RWPE1 (cell line): ENCODE measurements around the gene CLECL1.
"Not testable (repeated sequence)": the region's sequence is repeated elsewhere in the genome, so short reads cannot be mapped to it uniquely, and the experiment has no call there.

Source experiments
- CTCF ChIA-PET: fragments of 350-600 bp; sonication (Branson Sonifier 250); formaldehyde crosslinking; extraction: SDS; loops from one replicate; lab custom pipeline; 2021; lab: Yijun Ruan, JAX
- POLR2A ChIA-PET: fragments of 400-600 bp; formaldehyde crosslinking; extraction: SDS; loops from one replicate; lab custom pipeline; 2020; ENCODE audit warnings: antibody characterized with exemption; ENCODE audit not compliant: low non-redundant PET; lab: Yijun Ruan, JAX
- DNase-seq: peaks from one replicate; pipeline ENCODE4 v3.0.0; 2012; ENCODE audit warnings: low spot score
- H3K27ac ChIP-seq: fragments of 450-650 bp; 2 replicates; pipeline ENCODE4 v1.5.1; 2017
- CTCF ChIP-seq: fragments of 450-650 bp; conservative IDR thresholded peaks from 2 replicates; pipeline ENCODE4 v1.5.1; 2017; ENCODE audit warnings: low read depth, mild to moderate bottlenecking

Gene CLECL1

GRCh38 chr12:9700606-9700956 lies 32.3 kb downstream of the CLECL1 start:
- H3K27ac ChIP-seq: no peak overlapping the region
- DNase-seq: no peak
- POLR2A ChIA-PET: no interaction called here
- TF ChIP-seq CTCF: no peak
- CTCF ChIA-PET: no interaction called here

GRCh38 chr12:9699898-9700605 lies 32.8 kb downstream of the CLECL1 start:
- TF ChIP-seq CTCF: no peak
- DNase-seq: no peak
- CTCF ChIA-PET: no interaction called here
- POLR2A ChIA-PET: no interaction called here
- H3K27ac ChIP-seq: no peak overlapping the region

DNA sequence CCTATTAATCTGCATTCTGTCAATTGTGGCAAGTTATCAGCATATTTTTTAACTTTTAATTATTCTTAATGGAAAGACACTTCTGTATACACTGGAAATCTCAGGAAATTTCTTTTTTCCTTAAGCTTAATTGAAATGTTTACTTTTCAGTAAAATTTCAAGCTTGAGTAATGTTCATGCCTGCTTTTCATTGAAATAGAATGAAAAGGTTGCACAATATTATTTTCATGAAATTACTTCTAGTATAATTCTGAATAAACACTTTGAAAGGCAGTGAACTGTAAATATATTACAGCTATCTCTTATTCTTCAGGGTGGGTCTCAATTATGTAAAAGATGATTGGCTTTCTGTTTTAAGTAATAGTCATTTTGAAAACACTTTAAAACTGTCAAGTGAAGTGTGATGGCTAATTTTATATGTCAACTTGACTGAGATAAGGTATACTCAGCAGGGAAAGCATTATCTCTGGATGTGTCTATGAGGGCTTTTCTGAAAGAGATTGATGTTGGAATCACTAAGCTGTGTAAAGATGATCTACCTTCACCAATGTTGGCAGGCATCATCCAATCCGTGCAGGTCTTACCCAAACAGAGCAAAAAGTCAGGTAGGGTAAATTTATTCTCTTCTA lies 33.5 kb downstream of the CLECL1 start:
- TF ChIP-seq CTCF: no peak
- CTCF ChIA-PET: interaction anchor here (0.6 to 1.0 kb wide), 2 partner anchors 9 to 26 kb away, joined by 3 read pairs; no protein-coding TSS in a partner anchor
- POLR2A ChIA-PET: no interaction called here

GRCh38 chr12:9698681-9699080 lies 34.2 kb downstream of the CLECL1 start:
- CTCF ChIA-PET: interaction anchor here (1.0 kb wide), 1 partner anchor 10 kb away, joined by 3 read pairs; no protein-coding TSS in a partner anchor
- TF ChIP-seq CTCF: no peak
- no peak for DNase-seq
- H3K27ac ChIP-seq: no peak overlapping the region
- POLR2A ChIA-PET: no interaction called here

More for the DNA sequence above, 33.5 kb downstream of the CLECL1 start:
- H3K27ac ChIP-seq: no peak overlapping the region
- DNase-seq: no peak

GRCh38 chr12:9697619-9698018 lies 35.3 kb downstream of the CLECL1 start:
- TF ChIP-seq CTCF: no peak
- no peak overlapping the region for H3K27ac ChIP-seq
- no peak for DNase-seq
- ChIA-PET POLR2A (no interaction called here), CTCF (interaction anchor here (0.8 kb wide), 1 partner anchor 11 kb away, joined by 4 read pairs; no protein-coding TSS in a partner anchor)

DNA sequence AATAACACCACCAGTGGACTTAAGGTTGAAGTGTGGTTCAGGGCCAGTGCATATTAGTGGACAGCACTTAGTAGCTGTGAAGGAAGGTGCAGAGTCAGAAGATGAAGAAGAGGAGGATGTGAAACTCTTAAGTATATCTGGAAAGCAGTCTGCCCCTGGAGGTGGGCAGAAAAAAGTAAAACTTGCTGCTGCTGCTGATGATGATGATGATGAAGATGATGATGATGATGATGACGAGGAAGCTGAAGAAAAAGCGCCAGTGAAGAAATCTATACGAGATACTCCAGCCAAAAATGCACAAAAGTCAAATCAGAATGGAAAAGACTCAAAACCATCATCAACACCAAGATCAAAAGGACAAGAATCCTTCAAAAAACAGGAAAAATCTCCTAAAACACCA lies 37.2 kb downstream of the CLECL1 start:
- POLR2A ChIA-PET, CTCF ChIA-PET, H3K27ac ChIP-seq, DNase-seq: not testable (repeated sequence)

- H3K27ac ChIP-seq, CTCF ChIA-PET, DNase-seq, POLR2A ChIA-PET: not testable (repeated sequence)
These were observed 37.7 kb downstream of the CLECL1 start for GRCh38 chr12:9695150-9695549.
